BE2C (cell line): ENCODE measurements around the gene PDIA3.
"Not testable (repeated sequence)": the region's sequence is repeated elsewhere in the genome, so short reads cannot be mapped to it uniquely, and the experiment has no call there.

Experiments
- DNase-seq: peaks from one replicate; pipeline ENCODE4 v3.0.0-alpha.2; 2020
- H3K27me3 ChIP-seq: fragments of 250-450 bp; sonication (Bioruptor Pico); 2 replicates; pipeline ENCODE4 v1.5.1; 2020; ENCODE audit warnings: mild to moderate bottlenecking
- H3K36me3 ChIP-seq: fragments of 250-450 bp; sonication (Bioruptor Pico); 2 replicates; pipeline ENCODE4 v1.5.1; 2020; ENCODE audit warnings: mild to moderate bottlenecking
- H3K4me1 ChIP-seq: fragments of 250-450 bp; sonication (Bioruptor Pico); 2 replicates; pipeline ENCODE4 v1.5.1; 2020
- H3K4me3 ChIP-seq: 2 replicates; pipeline ENCODE4 v1.5.1; 2011; ENCODE audit warnings: low read depth, low read length
- H3K9me3 ChIP-seq: fragments of 250-450 bp; sonication (Bioruptor Pico); 2 replicates; pipeline ENCODE4 v1.5.1; 2020
- CTCF ChIP-seq: IDR thresholded peaks from 2 replicates; pipeline ENCODE4 v1.5.1; 2012; ENCODE audit warnings: mild to moderate bottlenecking, low read depth, low read length

PDIA3 gene

DNA sequence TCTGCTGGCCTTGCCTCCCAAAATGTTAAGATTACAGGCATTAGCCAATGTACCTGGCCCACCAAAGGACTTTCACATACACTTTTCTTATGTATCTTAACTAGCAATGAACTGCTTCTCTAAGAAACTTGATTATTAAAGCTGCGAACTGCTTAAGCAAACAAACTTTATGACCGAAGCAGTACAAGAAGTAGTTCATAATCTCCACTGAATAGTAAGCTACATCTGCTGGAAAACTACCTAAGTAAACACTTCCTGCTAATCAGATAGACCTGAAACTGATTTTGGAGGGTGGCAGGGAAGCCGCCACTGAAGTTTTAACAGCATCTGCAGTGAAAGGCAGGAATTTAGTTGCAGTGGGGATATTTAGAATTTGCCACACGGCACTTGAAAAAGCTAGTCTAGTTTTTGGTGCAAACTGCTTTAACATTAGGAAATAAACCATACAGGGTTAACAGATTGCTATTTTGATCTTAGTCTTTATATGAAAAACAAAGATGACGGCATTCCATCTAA lies 62.3 kb downstream of the PDIA3 start:
- no peaks in the 10 kb centered on the region for H3K27me3 ChIP-seq
- H3K4me3 ChIP-seq = no peak overlapping the region
- H3K36me3 ChIP-seq = peaks cover 79% of the 10 kb centered on the region
- H3K4me1 ChIP-seq = no peaks in the 10 kb centered on the region
- no peak for TF ChIP-seq CTCF
- H3K9me3 ChIP-seq = no peaks in the 10 kb centered on the region
- DNase-seq = no peak

DNA sequence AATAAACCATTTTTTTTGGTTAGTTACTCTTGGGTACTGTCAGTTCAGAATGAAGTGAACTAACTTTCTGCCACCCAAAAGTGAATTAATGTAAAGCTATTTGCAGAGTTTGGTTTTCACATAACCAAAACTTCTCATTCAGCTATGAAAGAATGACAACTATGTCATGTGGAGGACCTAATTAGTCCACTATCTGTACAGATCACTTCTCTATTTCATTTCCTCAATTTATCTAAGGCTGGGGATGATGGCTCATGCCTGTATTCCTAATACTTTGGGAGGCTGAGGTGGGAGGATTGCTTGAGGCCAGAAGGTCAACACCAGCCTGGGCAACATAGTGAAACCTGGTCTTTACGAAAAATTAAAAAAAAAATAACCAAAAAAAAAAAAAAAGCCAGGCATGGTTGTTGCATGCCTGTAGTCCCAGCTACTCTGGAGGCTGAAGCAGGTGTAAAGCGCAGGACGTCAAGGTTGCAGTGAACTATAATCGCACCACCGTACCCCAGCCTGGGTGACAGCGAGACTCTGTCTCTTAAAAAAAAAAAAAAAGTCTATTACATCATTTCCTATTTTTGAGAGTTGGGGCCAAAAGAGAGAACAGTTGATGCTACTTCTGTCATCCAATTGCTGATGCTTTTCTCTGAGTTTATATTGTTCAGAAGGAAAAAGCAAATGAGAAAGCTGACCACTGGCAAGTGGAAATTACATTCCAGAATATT lies 62.9 kb downstream of the PDIA3 start:
- Histone ChIP-seq H3K36me3 (peaks cover 84% of the 10 kb centered on the region), H3K4me1 (no peaks in the 10 kb centered on the region), H3K4me3 (no peak overlapping the region)

DNA sequence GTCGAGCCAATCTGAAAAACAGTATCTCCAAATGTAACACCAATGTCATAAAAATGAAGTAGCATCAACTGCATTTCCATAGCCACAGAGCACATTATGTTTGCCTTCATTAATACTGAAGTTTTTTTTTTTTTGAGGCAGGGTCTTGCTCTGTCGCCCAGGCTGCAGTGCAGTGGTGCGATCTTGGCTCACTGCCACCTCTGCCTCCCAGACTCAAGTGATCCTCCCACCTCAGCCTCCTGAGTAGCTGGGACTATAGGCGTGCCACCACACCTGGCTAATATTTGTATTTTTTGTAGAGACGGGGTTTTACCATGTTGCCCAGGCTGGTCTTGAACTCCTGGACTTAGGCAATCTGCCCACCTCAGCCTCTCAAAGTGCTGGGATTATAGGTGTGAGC lies 68.8 kb downstream of the PDIA3 start:
- H3K4me3 ChIP-seq, DNase-seq, H3K27me3 ChIP-seq, H3K4me1 ChIP-seq, H3K9me3 ChIP-seq: not testable (repeated sequence)
- H3K36me3 ChIP-seq = peaks cover 60% of the 10 kb centered on the region

More for the DNA sequence above, 62.9 kb downstream of the PDIA3 start:
- H3K9me3 ChIP-seq = no peaks in the 10 kb centered on the region
- DNase-seq = no peak
- TF ChIP-seq CTCF = no peak
- H3K27me3 ChIP-seq = no peaks in the 10 kb centered on the region

DNA sequence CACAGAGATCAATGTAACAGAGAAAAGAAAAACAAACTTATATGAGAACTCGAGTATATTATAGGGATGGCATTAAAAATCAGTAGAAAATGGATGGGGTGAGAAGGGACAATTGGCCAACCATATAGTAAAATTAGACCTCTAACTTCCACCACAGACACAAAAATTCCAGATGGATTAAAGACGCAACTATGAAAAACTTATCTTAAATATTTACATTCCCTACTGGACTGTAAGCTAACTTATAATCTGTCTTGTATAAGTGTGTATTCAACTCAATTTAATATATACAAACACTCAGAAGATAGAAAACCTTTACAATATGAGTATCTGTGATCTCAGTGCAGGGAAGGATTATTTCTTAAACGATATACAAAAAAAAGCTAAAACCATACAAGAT lies 75.3 kb downstream of the PDIA3 start:
- Histone ChIP-seq H3K4me1 (no peaks in the 10 kb centered on the region), H3K9me3 (no peaks in the 10 kb centered on the region), H3K4me3 (no peak overlapping the region), H3K27me3 (no peaks in the 10 kb centered on the region), H3K36me3 (peaks cover 10% of the 10 kb centered on the region)
- DNase-seq = no peak
- TF ChIP-seq CTCF = no peak
